Sigmoid colon (tissue), 7 donors: Measurements from ENCODE around the gene MYH7. TPM values are rescaled to one million over a fixed set of nuclear protein-coding genes. Genes with fewer than 3 reads are reported as not detected.

Source experiments
- DNase-seq: peaks from one replicate; pipeline ENCODE4 v3.0.0-alpha.2; 2019
- H3K27ac ChIP-seq, 4 donors: fragments of 200-600 bp; sonication (generic); one replicate each; pipeline ENCODE4 v1.5.1; 2016 to 2019; ENCODE audit warnings: mild to moderate bottlenecking in 1 of 4
- H3K27me3 ChIP-seq, 3 donors: fragments of 200-600 bp; sonication (generic); one replicate each; pipeline ENCODE4 v1.5.1; 2019; ENCODE audit warnings: mild to moderate bottlenecking in 1 of 3
- H3K36me3 ChIP-seq, 4 donors: fragments of 200-600 bp; sonication (generic); one replicate each; pipeline ENCODE4 v1.5.1; 2016 to 2019
- H3K4me1 ChIP-seq, 4 donors: fragments of 200-600 bp; sonication (generic); one replicate each; pipeline ENCODE4 v1.5.1; 2017 to 2019
- H3K4me3 ChIP-seq, 4 donors: fragments of 200-600 bp; sonication (generic); one replicate each; pipeline ENCODE4 v1.5.1; 2017 to 2019; ENCODE audit warnings: mild to moderate bottlenecking in 2 of 4, moderate library complexity in 1 of 4
- H3K9me3 ChIP-seq, 4 donors: fragments of 200-600 bp in 3 of 4; sonication (generic) in 3 of 4; one replicate each; pipeline versions ENCODE4 v1.5.1 to v1.6.1; 2013 to 2019
- CTCF ChIP-seq, 4 experiments: fragments of 450-650 bp in 3 of 4; fragments of 200-600 bp in 1 of 4; IDR thresholded peaks; one replicate each; pipeline ENCODE4 v1.5.1; 2016 to 2019; ENCODE audit warnings: antibody characterized with exemption in 4 of 4, mild to moderate bottlenecking in 3 of 4, moderate library complexity in 2 of 4
- EP300 ChIP-seq, 4 donors: sonication (generic); formaldehyde crosslinking; IDR thresholded peaks; one replicate each; pipeline ENCODE4 v1.6.1; 2017; ENCODE audit warnings: antibody characterized with exemption in 4 of 4
- POLR2A ChIP-seq, 2 donors: fragments of 450-650 bp; IDR thresholded peaks; one replicate each; pipeline ENCODE4 v1.6.1; 2016; ENCODE audit warnings: antibody characterized with exemption in 2 of 2, mild to moderate bottlenecking in 2 of 2, moderate library complexity in 2 of 2
- POLR2AphosphoS5 ChIP-seq, 4 donors: sonication (generic); formaldehyde crosslinking; IDR thresholded peaks; one replicate each; pipeline ENCODE4 v1.6.1; 2017; ENCODE audit warnings: antibody characterized with exemption in 4 of 4
- WGBS, 2 donors: extraction: QIAGEN DNeasy Blood & Tissue Kit; methylation state at CpG; one replicate each; pipeline ENCODE4 v1.1.7; 2013; 5-methylcytosine and 5-hydroxymethylcytosine counted together
- intact Hi-C: fragments of 100-400 bp; cut with DNase I; formaldehyde crosslinking; loops from one replicate; pipeline ENCODE4 v1.15.1; 2023
- polyA plus RNA-seq, 3 donors: library from polyadenylated mRNA; stranded (reverse); fragments of 200-250 nt; gene quantifications; one replicate each; pipeline ENCODE4 v1.2.3, GENCODE V29; 2013
- total RNA-seq, 4 donors: library from RNA; depleted of rRNA; stranded (reverse); fragments of >200 nt; gene quantifications; one replicate each; pipeline ENCODE4 v1.1.0, GENCODE V29; 2016
- donor health status: healthy with polysubstance abuse.
- donor health status: Bipolar disorder and iron deficiency.
- donor health status: healthy.

MYH7 gene
- total and polyA plus RNA-seq, 7 donors: under 0.01 to 11.6 (median 0.28) TPM; not detected in 2

GRCh38 chr14:23481362-23481970 is 46.0 kb upstream of the MYH7 start:
- Histone ChIP-seq H3K27ac (no peak overlapping the region), H3K4me1 (no peaks in the 10 kb centered on the region), H3K4me3 (no peak overlapping the region), H3K36me3 (peaks cover 13 to 32% (median 15%) of the 10 kb centered on the region in 4 donors), H3K27me3 (no peaks in the 10 kb centered on the region), H3K9me3 (no peaks in the 10 kb centered on the region)
- no peak for TF ChIP-seq POLR2AphosphoS5 (IDR thresholded peaks at IDR 0.05)
- TF ChIP-seq POLR2A (IDR thresholded peaks at IDR 0.05): no peak
- no peak for TF ChIP-seq EP300 (IDR thresholded peaks at IDR 0.05)
- TF ChIP-seq CTCF (IDR thresholded peaks at IDR 0.05): no peak
- intact Hi-C loops: no loop called here
- no peak for DNase-seq
- WGBS, 2 donors: 75 to 81% methylated on average over 3 of the region's 3 CpGs

GRCh38 chr14:23478109-23478759 is 42.8 kb upstream of the MYH7 start:
- H3K27me3 ChIP-seq: no peaks in the 10 kb centered on the region
- intact Hi-C loops: loop anchor here (1.0 kb wide), 1 partner anchor 84 kb away; no protein-coding TSS in a partner anchor
- TF ChIP-seq CTCF (IDR thresholded peaks at IDR 0.05) (peak in 3 of 4 experiments; percentile 67 to 68 (median 67)), POLR2A (IDR thresholded peaks at IDR 0.05) (no peak)
- H3K4me1 ChIP-seq: no peaks in the 10 kb centered on the region
- H3K9me3 ChIP-seq: no peaks in the 10 kb centered on the region
- H3K36me3 ChIP-seq: peaks cover 31 to 64% (median 43%) of the 10 kb centered on the region in 4 donors
- 45 to 48% methylated on average over 5 of the region's 5 CpGs for WGBS, 2 donors
- no peak overlapping the region for H3K4me3 ChIP-seq
- no peak for DNase-seq
- no peak overlapping the region for H3K27ac ChIP-seq

DNA sequence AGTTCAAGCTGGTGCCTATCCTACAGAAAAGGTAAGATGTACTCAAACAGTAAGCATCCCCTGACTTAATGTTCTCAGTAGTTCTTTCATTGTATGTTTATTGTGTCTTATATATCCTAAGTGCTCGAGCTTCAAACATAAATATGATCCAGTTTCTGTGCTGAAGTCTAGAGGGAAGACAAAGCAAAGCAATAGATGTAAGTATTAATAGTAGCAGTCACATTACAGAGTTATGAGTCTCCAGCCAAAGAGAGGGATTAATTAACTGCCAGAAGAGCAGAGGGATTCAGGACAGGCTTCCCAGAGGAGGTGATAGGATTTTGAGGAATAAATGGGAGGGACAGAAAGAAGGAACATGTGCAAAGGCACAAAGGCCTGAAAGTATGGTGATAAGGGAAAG is 35.5 kb upstream of the MYH7 start:
- Histone ChIP-seq H3K4me1 (peaks cover 0 to 13% (median 7%) of the 10 kb centered on the region in 4 donors), H3K27ac (no peak overlapping the region), H3K27me3 (no peaks in the 10 kb centered on the region), H3K9me3 (no peaks in the 10 kb centered on the region), H3K36me3 (peaks cover 13 to 53% (median 43%) of the 10 kb centered on the region in 4 donors), H3K4me3 (no peak overlapping the region)
- intact Hi-C loops: no loop called here
- no peak for DNase-seq
- 88 to 91% methylated on average over 1 of the region's 1 CpG for WGBS, 2 donors
- TF ChIP-seq POLR2A (IDR thresholded peaks at IDR 0.05): no peak
- TF ChIP-seq POLR2AphosphoS5 (IDR thresholded peaks at IDR 0.05): no peak
- no peak for TF ChIP-seq CTCF (IDR thresholded peaks at IDR 0.05)
- TF ChIP-seq EP300 (IDR thresholded peaks at IDR 0.05): no peak

DNA sequence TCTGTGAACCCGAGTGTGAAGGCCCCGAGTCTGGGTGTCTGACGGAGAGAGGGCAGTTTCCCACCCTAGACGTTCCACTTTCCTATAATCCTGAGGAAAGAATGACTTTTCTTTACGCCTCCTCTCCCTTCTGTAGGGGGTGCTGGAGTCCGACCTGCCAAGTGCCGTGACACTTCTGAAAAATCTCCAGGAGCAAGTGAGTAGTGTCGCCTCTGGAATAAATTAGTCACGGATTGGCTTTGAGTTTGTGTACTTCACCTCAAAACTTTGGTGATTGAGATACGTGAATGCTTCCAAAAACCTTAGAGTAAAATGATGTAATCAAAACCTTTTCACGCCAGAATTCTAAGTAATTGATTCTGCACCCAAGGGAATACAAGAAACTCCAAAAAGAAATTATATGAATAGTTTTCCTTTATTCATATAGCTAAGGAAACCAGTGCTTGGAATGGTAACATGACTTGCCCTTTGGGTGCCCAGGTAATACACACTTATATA is 34.5 kb upstream of the MYH7 start:
- intact Hi-C loops: loop anchor here (2.0 to 5.0 kb wide), 3 partner anchors 103 to 973 kb away; partner anchors contain the start of gene SDR39U1
- 3% methylated on average over 11 of the region's 11 CpGs for WGBS, 2 donors

More for the DNA sequence above, 34.5 kb upstream of the MYH7 start:
- Histone ChIP-seq H3K36me3 (peaks cover 3 to 43% (median 33%) of the 10 kb centered on the region in 4 donors), H3K9me3 (no peaks in the 10 kb centered on the region), H3K27ac (peak overlapping the region; percentile 82 to 89 (median 86)), H3K27me3 (no peaks in the 10 kb centered on the region), H3K4me1 (peaks cover 0 to 13% (median 7%) of the 10 kb centered on the region in 4 donors), H3K4me3 (peak overlapping the region; percentile 66 to 96 (median 79))
- TF ChIP-seq POLR2AphosphoS5 (IDR thresholded peaks at IDR 0.05) (no peak), EP300 (IDR thresholded peaks at IDR 0.05) (no peak), POLR2A (IDR thresholded peaks at IDR 0.05) (no peak), CTCF (IDR thresholded peaks at IDR 0.05) (no peak)
- no peak for DNase-seq
